HCT116 (cell line): ENCODE measurements around the gene GNMT.

Experiments
- EGR1 ChIP-seq: IDR thresholded peaks from 2 replicates; pipeline ENCODE4 v1.6.1; 2012; ENCODE audit warnings: low read depth
- EZH2phosphoT487 ChIP-seq: fragments of 200-600 bp; IDR thresholded peaks from 2 replicates; pipeline ENCODE4 v1.6.1; 2018; ENCODE audit warnings: antibody characterized with exemption, borderline replicate concordance
- POLR2A ChIP-seq: IDR thresholded peaks from 2 replicates; pipeline ENCODE4 v1.7.0; 2011; ENCODE audit warnings: borderline replicate concordance; ENCODE audit not compliant: insufficient read depth, insufficient read length; ENCODE audit errors: extremely low read depth
- RAD21 ChIP-seq: IDR thresholded peaks from 2 replicates; pipeline ENCODE4 v1.6.1; 2012; ENCODE audit warnings: low read depth, mild to moderate bottlenecking
- SIN3A ChIP-seq: IDR thresholded peaks from 2 replicates; pipeline ENCODE4 v1.6.1; 2012; ENCODE audit warnings: low read depth
- YY1 ChIP-seq: IDR thresholded peaks from 2 replicates; pipeline ENCODE4 v1.6.1; 2011; ENCODE audit warnings: low read length, low read depth, moderate library complexity, mild to moderate bottlenecking; ENCODE audit not compliant: insufficient replicate concordance; ENCODE audit errors: extremely low read depth
- ZNF274 ChIP-seq: fragments of 200-500 bp; sonication (Bioruptor generic); IDR thresholded peaks from 2 replicates; pipeline ENCODE4 v1.6.1; 2014; ENCODE audit warnings: mild to moderate bottlenecking, low read depth, low read length, inconsistent platforms
- TF ChIP-seq, protein P1 (sequence below), 3 experiments: fragments of 200-600 bp in 1 of 3; sonication (generic) in 1 of 3; IDR thresholded peaks in 2 of 3; conservative IDR thresholded peaks in 1 of 3; 2 replicates each; pipeline ENCODE4 v1.5.1; 2012 to 2017; ENCODE audit warnings: low read depth in 2 of 3, low read length in 2 of 3, antibody characterized with exemption in 1 of 3, borderline replicate concordance in 1 of 3, control low read depth in 1 of 3, mild to moderate bottlenecking in 1 of 3, mixed read lengths in 1 of 3, mixed run types in 1 of 3, moderate library complexity in 1 of 3; ENCODE audit not compliant: insufficient read depth in 1 of 3
- TF ChIP-seq, protein P2 (sequence below): IDR thresholded peaks from 2 replicates; pipeline ENCODE4 v1.6.1; 2012; ENCODE audit warnings: low read depth
- TF ChIP-seq, protein P3 (sequence below): IDR thresholded peaks from 2 replicates; pipeline ENCODE4 v1.6.1; 2011; ENCODE audit warnings: mild to moderate bottlenecking, low read length, moderate library complexity; ENCODE audit not compliant: insufficient replicate concordance; ENCODE audit errors: extremely low read depth

DNA sequence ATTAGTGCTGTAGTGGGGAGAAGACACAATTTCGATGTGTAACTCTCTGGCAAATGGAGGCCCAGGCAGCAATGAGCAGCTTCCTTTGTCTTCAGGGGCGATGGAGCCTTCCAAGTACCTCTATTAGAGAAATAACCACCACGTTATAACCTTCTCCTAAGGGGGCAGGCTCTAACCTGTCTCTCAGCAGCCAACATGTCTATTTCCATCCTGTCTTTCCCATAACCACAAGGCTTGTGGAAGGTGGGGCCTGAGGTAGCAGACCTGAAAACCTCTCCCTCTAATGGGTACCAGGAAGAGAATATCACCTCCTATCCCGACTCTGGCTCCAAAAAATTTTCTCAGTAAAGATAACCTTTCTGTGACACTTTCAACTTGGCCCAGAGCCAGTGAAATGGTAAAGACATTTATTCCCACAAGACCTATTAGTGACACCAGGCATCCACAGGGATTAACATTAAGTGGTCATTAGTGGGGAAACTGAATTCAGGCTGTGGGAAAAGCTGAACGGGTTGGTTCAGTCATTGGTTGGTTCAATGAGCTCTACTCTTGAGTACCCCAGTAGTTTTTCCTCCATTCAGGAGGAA lies 14.5 kb downstream of the GNMT start:
- TF ChIP-seq, protein P1, sequence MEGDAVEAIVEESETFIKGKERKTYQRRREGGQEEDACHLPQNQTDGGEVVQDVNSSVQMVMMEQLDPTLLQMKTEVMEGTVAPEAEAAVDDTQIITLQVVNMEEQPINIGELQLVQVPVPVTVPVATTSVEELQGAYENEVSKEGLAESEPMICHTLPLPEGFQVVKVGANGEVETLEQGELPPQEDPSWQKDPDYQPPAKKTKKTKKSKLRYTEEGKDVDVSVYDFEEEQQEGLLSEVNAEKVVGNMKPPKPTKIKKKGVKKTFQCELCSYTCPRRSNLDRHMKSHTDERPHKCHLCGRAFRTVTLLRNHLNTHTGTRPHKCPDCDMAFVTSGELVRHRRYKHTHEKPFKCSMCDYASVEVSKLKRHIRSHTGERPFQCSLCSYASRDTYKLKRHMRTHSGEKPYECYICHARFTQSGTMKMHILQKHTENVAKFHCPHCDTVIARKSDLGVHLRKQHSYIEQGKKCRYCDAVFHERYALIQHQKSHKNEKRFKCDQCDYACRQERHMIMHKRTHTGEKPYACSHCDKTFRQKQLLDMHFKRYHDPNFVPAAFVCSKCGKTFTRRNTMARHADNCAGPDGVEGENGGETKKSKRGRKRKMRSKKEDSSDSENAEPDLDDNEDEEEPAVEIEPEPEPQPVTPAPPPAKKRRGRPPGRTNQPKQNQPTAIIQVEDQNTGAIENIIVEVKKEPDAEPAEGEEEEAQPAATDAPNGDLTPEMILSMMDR (IDR thresholded peaks at IDR 0.05 in 2 of 3, conservative IDR thresholded peaks at IDR 0.05 in 1 of 3; ENCODE audit: borderline replicate concordance in 1 of 3, insufficient read depth in 1 of 3, low read depth in 2 of 3, low read length in 2 of 3): no peak
- no peak for TF ChIP-seq ZNF274
- TF ChIP-seq SIN3A: no peak
- no peak for TF ChIP-seq POLR2A
- no peak for TF ChIP-seq YY1
- TF ChIP-seq, protein P2, sequence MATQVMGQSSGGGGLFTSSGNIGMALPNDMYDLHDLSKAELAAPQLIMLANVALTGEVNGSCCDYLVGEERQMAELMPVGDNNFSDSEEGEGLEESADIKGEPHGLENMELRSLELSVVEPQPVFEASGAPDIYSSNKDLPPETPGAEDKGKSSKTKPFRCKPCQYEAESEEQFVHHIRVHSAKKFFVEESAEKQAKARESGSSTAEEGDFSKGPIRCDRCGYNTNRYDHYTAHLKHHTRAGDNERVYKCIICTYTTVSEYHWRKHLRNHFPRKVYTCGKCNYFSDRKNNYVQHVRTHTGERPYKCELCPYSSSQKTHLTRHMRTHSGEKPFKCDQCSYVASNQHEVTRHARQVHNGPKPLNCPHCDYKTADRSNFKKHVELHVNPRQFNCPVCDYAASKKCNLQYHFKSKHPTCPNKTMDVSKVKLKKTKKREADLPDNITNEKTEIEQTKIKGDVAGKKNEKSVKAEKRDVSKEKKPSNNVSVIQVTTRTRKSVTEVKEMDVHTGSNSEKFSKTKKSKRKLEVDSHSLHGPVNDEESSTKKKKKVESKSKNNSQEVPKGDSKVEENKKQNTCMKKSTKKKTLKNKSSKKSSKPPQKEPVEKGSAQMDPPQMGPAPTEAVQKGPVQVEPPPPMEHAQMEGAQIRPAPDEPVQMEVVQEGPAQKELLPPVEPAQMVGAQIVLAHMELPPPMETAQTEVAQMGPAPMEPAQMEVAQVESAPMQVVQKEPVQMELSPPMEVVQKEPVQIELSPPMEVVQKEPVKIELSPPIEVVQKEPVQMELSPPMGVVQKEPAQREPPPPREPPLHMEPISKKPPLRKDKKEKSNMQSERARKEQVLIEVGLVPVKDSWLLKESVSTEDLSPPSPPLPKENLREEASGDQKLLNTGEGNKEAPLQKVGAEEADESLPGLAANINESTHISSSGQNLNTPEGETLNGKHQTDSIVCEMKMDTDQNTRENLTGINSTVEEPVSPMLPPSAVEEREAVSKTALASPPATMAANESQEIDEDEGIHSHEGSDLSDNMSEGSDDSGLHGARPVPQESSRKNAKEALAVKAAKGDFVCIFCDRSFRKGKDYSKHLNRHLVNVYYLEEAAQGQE: no peak
- TF ChIP-seq, protein P3, sequence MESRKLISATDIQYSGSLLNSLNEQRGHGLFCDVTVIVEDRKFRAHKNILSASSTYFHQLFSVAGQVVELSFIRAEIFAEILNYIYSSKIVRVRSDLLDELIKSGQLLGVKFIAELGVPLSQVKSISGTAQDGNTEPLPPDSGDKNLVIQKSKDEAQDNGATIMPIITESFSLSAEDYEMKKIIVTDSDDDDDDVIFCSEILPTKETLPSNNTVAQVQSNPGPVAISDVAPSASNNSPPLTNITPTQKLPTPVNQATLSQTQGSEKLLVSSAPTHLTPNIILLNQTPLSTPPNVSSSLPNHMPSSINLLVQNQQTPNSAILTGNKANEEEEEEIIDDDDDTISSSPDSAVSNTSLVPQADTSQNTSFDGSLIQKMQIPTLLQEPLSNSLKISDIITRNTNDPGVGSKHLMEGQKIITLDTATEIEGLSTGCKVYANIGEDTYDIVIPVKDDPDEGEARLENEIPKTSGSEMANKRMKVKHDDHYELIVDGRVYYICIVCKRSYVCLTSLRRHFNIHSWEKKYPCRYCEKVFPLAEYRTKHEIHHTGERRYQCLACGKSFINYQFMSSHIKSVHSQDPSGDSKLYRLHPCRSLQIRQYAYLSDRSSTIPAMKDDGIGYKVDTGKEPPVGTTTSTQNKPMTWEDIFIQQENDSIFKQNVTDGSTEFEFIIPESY: no peak
- TF ChIP-seq RAD21: no peak
- no peak for TF ChIP-seq EZH2phosphoT487
- TF ChIP-seq EGR1: no peak
